ENCODE data around the gene SMIM41. TPM values are rescaled to one million over a fixed set of nuclear protein-coding genes. Genes with fewer than 3 reads are reported as not detected.
A peak's percentile ranks its signal among the peaks of the same experiment; 100 is the strongest.

SMIM41 gene
- total and polyA plus RNA-seq, 2 donors from 2014 or later: 0.31 TPM; not detected in 1

- Histone ChIP-seq H3K27ac (ENCODE audit: low read depth in 2 of 2, low read length in 2 of 2) (no peak overlapping the region), H3K4me3 (ENCODE audit: low read length in 3 of 3) (no peak overlapping the region), H3K9ac (ENCODE audit: low read length in 3 of 3) (no peak overlapping the region), H3K27me3 (ENCODE audit: control insufficient read depth, insufficient read depth, low read length) (no peaks in the 10 kb centered on the region), H3K36me3 (ENCODE audit: control insufficient read depth in 2 of 3, insufficient read depth in 3 of 3, low read length in 3 of 3) (no peaks in the 10 kb centered on the region), H3K9me3 (ENCODE audit: control insufficient read depth in 2 of 3, insufficient read depth in 1 of 3, low read length in 3 of 3) (no peaks in the 10 kb centered on the region), H3K4me1 (ENCODE audit: control insufficient read depth in 2 of 3, insufficient read depth in 2 of 3, low read depth in 1 of 3, low read length in 3 of 3) (peaks cover 0 to 14% (median under 1%) of the 10 kb centered on the region in 3 donors)
- no peak for TF ChIP-seq CTCF (IDR thresholded peaks at IDR 0.05; ENCODE audit: borderline replicate concordance, extremely low read depth, insufficient read depth)
- DNase-seq: peak in 1 of 5 donors; percentile 57
- intact Hi-C loops (cut with DNase I): no loop called here
- no peak for FAIRE-seq
Measured at GRCh38 chr12:52086366-52086765, 6.9 kb downstream of the SMIM41 start.

GRCh38 chr12:52086944-52087835 is 7.7 kb downstream of the SMIM41 start:
- FAIRE-seq (no peak), DNase-seq (peak in 1 of 5 donors; percentile 39)
- H3K36me3 ChIP-seq (ENCODE audit: control insufficient read depth in 2 of 3, insufficient read depth in 3 of 3, low read length in 3 of 3): no peaks in the 10 kb centered on the region
- H3K27me3 ChIP-seq (ENCODE audit: control insufficient read depth, insufficient read depth, low read length): no peaks in the 10 kb centered on the region
- intact Hi-C loops (cut with DNase I): no loop called here
- H3K4me1 ChIP-seq (ENCODE audit: control insufficient read depth in 2 of 3, insufficient read depth in 2 of 3, low read depth in 1 of 3, low read length in 3 of 3): peaks cover 0 to 9% (median 0%) of the 10 kb centered on the region in 3 donors
- H3K9ac ChIP-seq (ENCODE audit: low read length in 3 of 3): no peak overlapping the region
- no peaks in the 10 kb centered on the region for H3K9me3 ChIP-seq (ENCODE audit: control insufficient read depth in 2 of 3, insufficient read depth in 1 of 3, low read length in 3 of 3)
- no peak overlapping the region for H3K27ac ChIP-seq (ENCODE audit: low read depth in 2 of 2, low read length in 2 of 2)
- no peak overlapping the region for H3K4me3 ChIP-seq (ENCODE audit: low read length in 3 of 3)
- TF ChIP-seq CTCF (IDR thresholded peaks at IDR 0.05; ENCODE audit: borderline replicate concordance, extremely low read depth, insufficient read depth): no peak

- no peak overlapping the region for H3K27ac ChIP-seq (ENCODE audit: low read depth in 2 of 2, low read length in 2 of 2)
- H3K4me3 ChIP-seq (ENCODE audit: low read length in 3 of 3): no peak overlapping the region
- no peak for TF ChIP-seq CTCF (IDR thresholded peaks at IDR 0.05; ENCODE audit: borderline replicate concordance, extremely low read depth, insufficient read depth)
- H3K36me3 ChIP-seq (ENCODE audit: control insufficient read depth in 2 of 3, insufficient read depth in 3 of 3, low read length in 3 of 3): no peaks in the 10 kb centered on the region
- FAIRE-seq (no peak), DNase-seq (peak in 1 of 5 donors; percentile 48)
- peaks cover 0 to 4% (median 2%) of the 10 kb centered on the region in 3 donors for H3K4me1 ChIP-seq (ENCODE audit: control insufficient read depth in 2 of 3, insufficient read depth in 2 of 3, low read depth in 1 of 3, low read length in 3 of 3)
- H3K9me3 ChIP-seq (ENCODE audit: control insufficient read depth in 2 of 3, insufficient read depth in 1 of 3, low read length in 3 of 3): no peaks in the 10 kb centered on the region
- no peak overlapping the region for H3K9ac ChIP-seq (ENCODE audit: low read length in 3 of 3)
- intact Hi-C loops (cut with DNase I): no loop called here
- no peaks in the 10 kb centered on the region for H3K27me3 ChIP-seq (ENCODE audit: control insufficient read depth, insufficient read depth, low read length)
Measured at GRCh38 chr12:52087961-52088820, 8.7 kb downstream of the SMIM41 start.
